ENCODE data around the gene SPATA18.
A peak's percentile ranks its signal among the peaks of the same experiment; 100 is the strongest.
"Not testable (repeated sequence)": the region's sequence is repeated elsewhere in the genome, so short reads cannot be mapped to it uniquely, and the experiment has no call there.

SPATA18 gene

DNA sequence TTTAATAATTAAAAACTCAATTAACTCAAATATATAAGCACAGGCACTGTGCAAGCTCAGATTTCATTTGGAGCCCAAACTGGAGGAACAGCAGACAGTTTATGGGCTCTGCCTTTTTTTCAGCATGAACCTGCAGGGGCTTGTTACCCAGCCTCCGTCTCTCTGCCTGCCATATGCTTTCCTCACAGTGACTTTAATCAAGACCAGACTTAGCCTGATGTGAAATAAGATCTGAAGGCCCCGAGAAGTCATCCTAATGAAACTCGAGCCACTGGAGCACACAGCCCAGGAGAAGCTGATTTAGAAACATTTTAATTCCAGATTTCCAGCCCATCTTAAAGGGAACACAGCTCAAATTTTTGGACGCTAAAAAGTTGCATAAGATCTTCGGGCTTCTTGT, 55.6 kb downstream of the SPATA18 start:
- no peak for DNase-seq

- DNase-seq, result no peak
Measured at GRCh38 chr4:52107336-52107735, 56.2 kb downstream of the SPATA18 start.

DNA sequence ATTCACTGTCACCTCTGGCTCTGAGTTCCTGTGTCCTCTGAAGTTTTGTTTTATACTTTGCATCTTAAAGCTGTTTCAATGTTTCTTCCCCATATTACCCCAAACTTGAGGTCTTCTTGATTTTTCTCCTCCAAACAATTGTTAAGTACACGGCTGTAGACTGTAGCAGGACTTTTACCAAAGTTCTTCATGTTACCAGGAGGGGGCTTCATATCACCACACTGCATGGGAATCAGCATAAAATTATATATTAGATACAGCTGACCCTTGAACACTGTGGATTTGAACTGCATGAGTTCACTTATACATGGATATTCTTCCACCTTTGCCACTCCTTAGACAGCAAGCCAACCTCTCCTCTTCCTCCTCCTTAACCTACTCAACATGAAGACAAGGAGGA, 56.6 kb downstream of the SPATA18 start:
- no peak for DNase-seq

DNA sequence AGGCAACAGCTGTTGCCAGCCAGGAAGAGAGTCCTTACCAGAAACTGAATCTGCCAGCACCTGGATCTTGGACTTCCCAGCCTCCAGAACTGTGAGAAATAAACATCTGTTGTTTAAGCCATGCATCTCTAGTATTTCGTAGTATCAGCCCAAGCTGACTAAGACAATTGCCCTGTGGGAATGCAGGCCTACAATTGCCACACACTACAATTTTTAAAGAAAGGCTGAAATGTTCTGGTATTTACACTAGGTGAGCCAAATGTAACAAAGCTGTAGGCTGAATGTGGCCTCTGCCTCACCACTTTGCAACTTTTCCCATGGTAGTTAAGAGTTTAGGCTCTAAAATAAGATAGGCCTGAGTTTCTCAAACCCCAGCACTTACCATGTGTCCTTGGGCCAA, 59.1 kb downstream of the SPATA18 start:
- no peak for DNase-seq

GRCh38 chr4:52111995-52112394, 60.9 kb downstream of the SPATA18 start:
- DNase-seq, result no peak

DNA sequence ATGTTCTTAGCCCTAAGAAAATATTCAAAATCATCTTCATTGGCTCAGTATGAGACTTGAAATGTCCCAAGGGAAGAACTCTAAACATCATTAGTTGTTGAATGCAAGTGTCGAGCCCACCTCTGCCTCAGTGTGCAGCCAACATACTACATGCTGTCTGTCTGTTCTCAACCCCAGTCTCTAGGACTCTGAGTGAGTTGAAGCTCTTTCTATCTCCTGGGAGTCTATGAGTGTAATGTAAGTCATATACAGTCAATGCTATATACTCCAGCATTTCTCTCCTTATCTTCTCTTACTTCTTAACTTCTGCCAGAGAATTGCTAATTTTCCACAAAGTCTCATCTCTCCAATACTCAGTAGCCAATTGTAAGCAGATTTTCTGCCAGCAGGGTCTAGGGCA, 61.3 kb downstream of the SPATA18 start:
- no peak for DNase-seq

- no peak for DNase-seq
Measured at GRCh38 chr4:52116641-52117040, 65.5 kb downstream of the SPATA18 start.

DNA sequence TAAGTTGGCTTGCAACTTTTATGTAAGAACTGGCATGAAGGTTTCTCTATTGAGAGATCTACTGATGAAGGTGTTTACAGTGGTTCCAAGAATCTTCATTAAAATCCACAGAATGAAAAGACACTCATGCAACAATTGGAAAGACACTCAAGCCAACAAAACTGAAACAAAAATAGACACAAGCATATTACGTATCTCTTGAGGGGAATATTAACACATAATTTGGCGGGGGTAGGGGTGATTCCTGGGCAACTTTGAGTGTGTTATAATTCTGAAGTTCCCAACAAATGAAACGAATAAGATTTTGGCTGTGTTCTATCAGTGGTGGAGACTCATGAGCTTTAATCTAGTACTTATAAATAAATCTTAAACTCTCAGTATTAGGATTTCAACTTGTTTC, 75.1 kb downstream of the SPATA18 start:
- no peak for DNase-seq

DNA sequence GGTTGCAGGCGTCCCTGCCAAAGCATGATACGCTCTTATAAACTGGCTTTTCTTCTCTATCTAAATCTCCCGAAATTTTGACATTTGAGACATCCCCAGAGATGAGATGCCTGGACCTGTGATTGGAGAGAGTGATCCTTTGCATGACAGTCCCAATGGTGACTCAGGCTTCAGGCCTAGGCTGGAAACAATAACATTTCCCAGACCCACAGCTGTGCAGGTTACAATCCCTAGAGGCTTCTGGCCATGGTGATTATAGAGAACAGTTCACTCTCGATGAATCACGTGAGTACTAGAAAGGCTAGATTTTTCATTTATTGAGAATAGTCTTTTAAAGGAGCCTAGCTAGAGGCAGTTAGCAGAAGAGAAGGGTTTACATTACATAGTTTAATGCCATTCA, 75.9 kb downstream of the SPATA18 start:
- DNase-seq, result no peak

GRCh38 chr4:52135171-52135570, 84.1 kb downstream of the SPATA18 start:
- no peak for DNase-seq

DNA sequence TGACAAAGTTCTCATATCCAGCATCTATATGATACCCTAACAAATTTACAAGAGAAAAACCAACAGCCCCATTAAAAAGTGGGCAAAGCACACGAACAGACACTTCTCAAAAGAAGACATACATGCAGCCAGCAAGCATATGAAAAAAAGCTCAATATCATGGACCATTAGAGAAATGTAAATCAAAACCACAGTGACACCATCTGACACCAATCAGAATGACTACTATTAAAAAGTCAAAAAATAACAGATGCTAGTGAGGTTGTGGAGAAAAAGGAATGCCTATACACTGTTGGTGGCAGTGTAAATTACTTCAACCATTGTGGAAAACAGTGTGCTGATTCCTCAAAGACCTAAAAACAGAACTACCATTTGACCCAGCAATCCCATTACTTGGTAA, 86.0 kb downstream of the SPATA18 start:
- DNase-seq, result not testable (repeated sequence)

- no peak for DNase-seq
Measured at GRCh38 chr4:52142816-52143215, 91.7 kb downstream of the SPATA18 start.

DNA sequence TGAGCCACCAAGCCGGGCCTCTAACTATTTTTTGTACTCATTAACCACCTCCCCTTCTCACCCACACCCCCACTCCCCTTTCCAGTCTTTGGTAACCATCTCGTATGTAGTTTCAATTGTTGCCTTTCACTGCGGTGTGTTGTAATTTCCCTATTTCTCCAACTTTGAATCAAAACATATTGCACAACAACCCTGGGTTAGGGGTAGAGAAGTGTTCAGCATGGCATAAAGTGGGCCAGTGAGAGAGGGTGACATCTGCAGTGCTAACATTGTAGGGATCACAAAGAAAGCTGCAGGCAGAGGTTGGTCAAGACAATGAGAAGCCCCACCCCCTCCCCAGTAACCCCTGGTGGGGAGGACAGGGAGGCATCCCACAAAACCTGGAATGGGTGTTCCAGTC, 92.7 kb downstream of the SPATA18 start:
- peak in 2 of 4 experiments; percentile 13 to 20 for DNase-seq

- no peak for DNase-seq
Measured at GRCh38 chr4:52144372-52144771, 93.3 kb downstream of the SPATA18 start.
